Neural cell (in vitro differentiated cells): Measurements from ENCODE around the gene KRTAP27-1.

Experiments used
- CTCF ChIP-seq: fragments of 450-650 bp; IDR thresholded peaks from 2 replicates; pipeline ENCODE4 v1.5.1; 2014; ENCODE audit warnings: antibody characterized with exemption, mild to moderate bottlenecking, moderate library complexity; ENCODE audit not compliant: poor library complexity, severe bottlenecking
- EP300 ChIP-seq: fragments of 450-650 bp; conservative IDR thresholded peaks from 2 replicates; pipeline ENCODE4 v1.6.1; 2014; ENCODE audit warnings: antibody characterized with exemption, mild to moderate bottlenecking, moderate library complexity; ENCODE audit not compliant: poor library complexity, severe bottlenecking
- EZH2 ChIP-seq: fragments of 200-600, 300-800 bp; shearing (Covaris generic), sonication (generic); IDR thresholded peaks from 2 replicates; pipeline ENCODE4 v1.6.1; 2014; ENCODE audit warnings: antibody characterized with exemption, low read length, borderline replicate concordance, mild to moderate bottlenecking; ENCODE audit not compliant: insufficient read depth, poor library complexity, severe bottlenecking
- MXI1 ChIP-seq: fragments of 450-650 bp; conservative IDR thresholded peaks from 2 replicates; pipeline ENCODE4 v1.6.1; 2014; ENCODE audit warnings: antibody characterized with exemption, mild to moderate bottlenecking; ENCODE audit not compliant: poor library complexity, severe bottlenecking
- POLR2AphosphoS5 ChIP-seq: IDR thresholded peaks from 2 replicates; pipeline ENCODE4 v1.6.1; 2012
- RAD21 ChIP-seq: fragments of 450-650 bp; conservative IDR thresholded peaks from 2 replicates; pipeline ENCODE4 v1.6.1; 2014; ENCODE audit warnings: antibody characterized with exemption, mild to moderate bottlenecking, moderate library complexity
- SMC3 ChIP-seq: fragments of 450-650 bp; conservative IDR thresholded peaks from 2 replicates; pipeline ENCODE4 v1.6.1; 2014; ENCODE audit warnings: antibody characterized with exemption, mild to moderate bottlenecking, moderate library complexity; ENCODE audit not compliant: poor library complexity
- TAF1 ChIP-seq: IDR thresholded peaks from 2 replicates; pipeline ENCODE4 v1.6.1; 2012; ENCODE audit warnings: low read depth

DNA sequence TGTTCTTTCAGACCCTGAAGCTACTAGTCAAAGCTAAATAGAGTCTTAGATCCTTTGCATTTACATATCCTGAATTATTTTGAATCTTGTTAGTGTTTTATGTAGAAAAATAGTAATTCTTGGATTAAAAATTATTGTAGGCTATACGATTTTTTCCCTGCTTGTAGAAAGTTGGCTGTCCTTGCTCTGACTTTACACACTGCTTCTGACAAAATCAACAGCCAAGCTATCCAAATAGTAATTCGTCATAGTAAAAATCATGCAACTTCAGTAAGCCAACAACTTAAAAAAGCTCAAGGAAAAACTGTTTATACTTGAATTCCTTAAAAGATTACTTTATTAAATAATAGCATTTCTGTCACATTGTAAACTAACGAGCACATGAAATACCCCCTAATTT lies 18.4 kb upstream of the KRTAP27-1 start:
- TF ChIP-seq CTCF (no peak), POLR2AphosphoS5 (no peak), RAD21 (no peak), SMC3 (no peak), EZH2 (no peak), TAF1 (no peak), EP300 (no peak), MXI1 (no peak)
